GM18502 (cell line): ENCODE results near the gene SLC44A4.
"Not testable (repeated sequence)": the region's sequence is repeated elsewhere in the genome, so short reads cannot be mapped to it uniquely, and the experiment has no call there.

Experiments used
- ATAC-seq: cut with Tn5 transposase; IDR thresholded peaks from one replicate; pipeline ENCODE4 v1.9.1; 2021; ENCODE audit warnings: mild to moderate bottlenecking; ENCODE audit not compliant: unreplicated experiment, poor library complexity

The SLC44A4 gene

DNA sequence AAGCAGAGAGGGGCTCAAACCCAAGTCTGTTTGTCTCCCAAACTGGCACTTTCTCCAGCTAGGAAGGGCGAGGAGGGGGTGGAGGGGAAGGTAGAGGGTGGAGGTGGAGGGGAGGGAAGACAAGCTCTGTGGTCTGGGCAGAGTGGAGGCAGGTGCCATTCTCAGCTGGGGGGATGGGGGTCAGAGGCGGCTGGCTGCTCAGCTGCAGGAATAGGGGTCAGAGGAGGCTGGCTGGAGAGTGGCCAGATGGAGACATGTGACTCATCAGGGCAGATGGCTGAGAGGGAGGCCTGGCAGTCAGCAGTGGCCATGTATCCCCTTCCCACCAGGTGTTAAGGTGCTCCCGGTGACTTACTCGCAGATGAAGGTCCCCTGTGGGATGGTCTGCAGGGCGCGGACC is 3.5 kb upstream of the SLC44A4 start:
- no peak for ATAC-seq

DNA sequence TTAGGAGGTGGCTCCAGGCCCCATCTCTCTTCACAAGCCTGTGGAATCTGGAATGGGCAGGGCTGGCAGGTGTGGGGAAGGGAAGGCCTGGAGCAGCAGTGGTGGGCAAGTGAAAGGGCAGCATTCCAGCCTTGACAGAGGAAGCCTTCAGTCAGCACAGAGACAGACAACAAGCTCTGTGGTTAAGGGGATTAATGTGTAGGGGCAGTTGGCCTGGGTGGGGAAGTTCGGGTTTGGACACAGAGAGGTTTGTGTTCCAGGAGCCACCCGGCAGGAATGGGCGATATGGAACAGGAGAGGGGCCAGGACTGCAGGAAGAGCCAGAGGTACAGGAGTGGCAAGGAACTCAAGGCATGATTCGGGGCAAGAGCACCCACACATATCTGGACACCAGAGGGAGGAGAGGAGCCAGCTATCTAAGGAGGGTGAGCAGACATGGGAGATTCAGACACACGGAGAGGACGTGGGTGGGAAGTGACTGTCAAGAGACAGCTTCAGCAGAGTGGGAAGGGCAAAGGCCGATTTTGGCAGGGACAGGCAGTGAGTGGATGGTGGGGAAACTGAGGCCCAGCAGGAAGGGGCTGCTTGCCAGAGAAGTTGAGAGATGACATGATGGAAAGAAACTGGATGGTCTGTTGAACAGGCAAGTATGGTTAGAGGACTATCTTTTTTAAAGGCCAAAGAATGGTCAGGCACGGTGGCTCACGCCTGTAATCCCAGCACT is 2.5 kb upstream of the SLC44A4 start:
- ATAC-seq, result no peak

DNA sequence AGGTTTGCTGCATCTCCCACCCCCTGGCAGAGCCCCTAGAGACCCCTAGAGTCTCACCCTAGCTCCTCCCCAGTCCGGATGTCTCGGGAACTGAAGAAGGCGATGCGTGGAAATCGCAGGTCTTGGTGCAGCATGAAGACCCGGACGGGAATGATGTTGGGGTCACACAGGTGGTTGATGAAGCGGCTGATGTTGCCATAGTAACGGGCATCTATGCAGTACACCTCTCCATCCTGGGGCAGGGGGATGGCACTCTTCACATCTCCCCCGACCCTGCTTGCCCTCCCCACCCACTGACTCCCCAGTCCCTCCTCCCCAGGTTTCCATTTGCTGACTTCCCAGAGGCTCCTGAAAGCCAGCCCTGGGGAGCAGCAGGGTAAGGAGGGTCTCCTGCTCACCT is 1.8 kb upstream of the SLC44A4 start:
- ATAC-seq, result no peak

DNA sequence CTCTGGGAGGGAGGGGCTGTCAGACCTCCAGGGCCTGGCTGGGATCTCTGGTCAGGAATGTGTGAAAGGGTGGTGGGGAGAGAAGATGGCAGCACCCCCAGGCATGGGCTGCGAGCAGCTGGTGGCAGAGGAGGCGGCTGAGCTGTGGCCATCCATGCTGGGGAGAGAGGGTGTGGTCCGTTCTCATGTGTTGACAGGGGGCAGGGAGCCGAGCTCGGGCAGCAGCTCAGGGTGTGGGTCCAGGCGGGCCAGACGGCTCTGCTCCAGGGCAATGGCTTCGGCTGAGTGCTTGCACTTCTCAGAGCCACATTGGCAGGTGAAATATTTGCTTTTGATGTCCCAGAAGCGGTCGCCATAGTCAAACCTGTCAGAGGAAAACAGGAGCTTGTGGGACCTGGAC is 1.1 kb upstream of the SLC44A4 start:
- no peak for ATAC-seq

DNA sequence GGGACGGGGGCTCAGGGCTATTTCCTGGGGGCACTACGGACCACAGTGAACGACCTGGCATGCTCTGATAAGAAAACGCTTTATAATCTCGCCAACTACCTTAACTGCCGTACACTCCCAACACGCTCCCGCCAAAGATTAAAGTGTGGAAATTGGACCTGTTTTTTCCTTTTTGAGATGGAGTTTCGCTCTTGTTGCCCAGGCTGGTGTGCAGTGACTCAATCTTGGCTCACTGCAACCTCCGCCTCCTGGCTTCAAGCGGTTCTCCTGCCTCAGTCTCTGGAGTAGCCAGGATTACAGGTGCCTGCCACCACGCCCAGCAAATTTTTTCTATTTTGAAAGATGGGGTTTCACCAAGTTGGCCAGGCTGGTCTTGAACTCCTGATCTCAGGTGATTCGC is 346 bp upstream of the SLC44A4 start:
- no peak for ATAC-seq

DNA sequence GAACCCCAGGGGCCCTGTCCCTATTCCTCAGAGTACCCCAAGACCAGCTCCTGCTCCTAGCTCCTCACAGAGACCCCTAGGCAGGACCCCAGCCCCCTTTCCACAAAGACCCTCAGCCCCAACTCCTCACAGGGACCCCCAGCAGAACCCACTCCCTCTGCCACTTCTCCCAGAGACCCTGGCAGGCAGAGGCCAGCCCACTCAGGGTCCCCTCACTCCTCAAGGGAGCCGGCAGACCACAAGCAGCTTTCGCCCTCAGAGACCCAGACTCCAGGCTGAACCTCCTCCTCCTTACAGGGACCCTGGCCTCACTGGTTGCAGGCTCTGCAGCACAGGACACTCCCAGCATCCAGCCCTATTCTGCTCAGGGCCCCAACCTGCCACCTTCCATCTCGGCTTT is 575 bp downstream of the SLC44A4 start:
- no peak for ATAC-seq

DNA sequence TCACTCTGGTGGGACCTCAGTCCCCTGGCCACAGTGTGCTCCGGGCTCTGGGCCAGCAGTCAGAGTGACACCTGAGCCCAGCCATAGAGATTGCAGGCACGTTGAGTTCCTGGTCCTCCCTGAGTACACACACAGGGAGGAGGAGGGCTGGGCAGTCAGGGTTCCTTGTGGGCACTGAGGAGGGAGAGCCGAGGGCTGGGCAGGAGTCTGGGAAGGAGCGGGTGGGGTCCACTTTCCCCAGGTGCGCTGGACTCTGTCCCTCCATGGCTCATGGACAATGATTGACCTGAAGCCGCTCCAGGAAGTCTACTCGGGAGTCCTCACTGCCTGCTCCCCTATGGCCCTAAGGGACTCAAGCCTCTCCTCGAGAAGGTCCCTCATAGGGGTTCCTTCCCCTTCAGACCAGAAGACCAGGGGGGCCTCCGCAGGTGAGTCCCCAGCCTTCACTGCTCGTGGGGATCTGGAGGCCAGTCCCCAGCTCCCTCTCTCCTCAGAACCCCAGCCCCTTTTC is 1.1 kb downstream of the SLC44A4 start:
- no peak for ATAC-seq

DNA sequence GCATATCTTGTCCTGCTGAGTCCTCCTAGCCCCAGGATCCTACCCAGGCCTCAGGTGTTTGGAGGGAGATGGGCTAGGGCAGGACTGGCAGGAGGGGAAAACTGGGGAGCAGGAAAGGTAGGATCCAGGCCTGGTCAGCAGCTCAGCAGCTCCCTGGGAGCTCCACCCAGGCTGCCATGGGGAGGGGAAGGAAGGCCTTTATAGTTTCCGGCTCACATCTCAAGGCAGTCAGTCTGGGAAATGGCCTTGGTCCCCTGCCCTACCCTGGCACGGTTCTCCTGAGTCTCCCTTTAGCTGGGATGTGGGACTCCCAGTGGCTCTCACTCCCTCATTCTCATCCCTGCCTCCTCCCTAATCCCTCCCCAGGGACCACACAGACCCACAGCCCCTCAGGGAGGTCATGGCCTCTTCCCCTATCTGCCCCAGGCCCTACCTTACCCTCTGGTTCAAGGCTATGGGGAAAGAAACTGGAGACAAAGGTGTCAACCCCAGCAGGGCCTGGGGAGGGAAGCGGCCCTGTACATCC is 1.6 kb downstream of the SLC44A4 start:
- no peak for ATAC-seq

DNA sequence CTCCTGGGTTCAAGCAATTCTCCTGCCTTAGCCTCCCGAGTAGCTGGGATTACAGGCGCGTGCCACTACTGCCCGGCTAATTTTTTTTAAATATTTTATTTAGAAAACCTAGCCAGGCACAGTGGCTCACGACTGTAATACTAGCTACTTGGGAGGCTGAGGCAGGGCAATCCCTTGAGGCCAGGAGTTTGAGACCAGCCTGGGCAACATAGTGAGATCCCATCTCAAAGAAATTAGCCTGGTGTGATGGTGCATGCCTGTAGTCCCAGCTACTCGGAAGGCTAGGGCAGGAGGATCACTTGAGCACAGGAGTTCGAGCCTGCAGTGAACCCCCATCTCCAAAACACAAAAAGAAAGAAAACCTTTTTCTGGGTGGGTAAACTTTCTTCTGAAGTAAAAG is 2.4 kb downstream of the SLC44A4 start:
- ATAC-seq, result no peak

DNA sequence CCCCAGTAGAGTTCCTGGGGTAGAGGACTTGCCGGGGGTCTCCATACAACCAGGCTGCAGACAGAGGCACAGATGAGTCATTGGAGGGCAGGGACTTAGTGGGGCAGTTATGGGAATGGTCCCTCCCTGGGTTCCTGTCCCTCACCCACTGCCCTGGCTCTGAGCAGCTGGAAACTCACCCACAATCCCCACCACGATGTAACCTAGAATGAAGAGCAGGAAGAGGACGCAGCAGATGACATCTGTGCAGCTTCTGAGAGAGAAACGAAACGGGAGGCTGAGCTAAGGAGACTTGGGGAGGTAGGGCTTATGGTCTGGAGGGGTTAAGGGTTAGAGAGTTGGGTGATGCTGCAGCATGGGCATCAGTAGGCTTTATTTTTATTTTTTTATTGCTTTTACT is 2.9 kb downstream of the SLC44A4 start:
- ATAC-seq, result no peak

DNA sequence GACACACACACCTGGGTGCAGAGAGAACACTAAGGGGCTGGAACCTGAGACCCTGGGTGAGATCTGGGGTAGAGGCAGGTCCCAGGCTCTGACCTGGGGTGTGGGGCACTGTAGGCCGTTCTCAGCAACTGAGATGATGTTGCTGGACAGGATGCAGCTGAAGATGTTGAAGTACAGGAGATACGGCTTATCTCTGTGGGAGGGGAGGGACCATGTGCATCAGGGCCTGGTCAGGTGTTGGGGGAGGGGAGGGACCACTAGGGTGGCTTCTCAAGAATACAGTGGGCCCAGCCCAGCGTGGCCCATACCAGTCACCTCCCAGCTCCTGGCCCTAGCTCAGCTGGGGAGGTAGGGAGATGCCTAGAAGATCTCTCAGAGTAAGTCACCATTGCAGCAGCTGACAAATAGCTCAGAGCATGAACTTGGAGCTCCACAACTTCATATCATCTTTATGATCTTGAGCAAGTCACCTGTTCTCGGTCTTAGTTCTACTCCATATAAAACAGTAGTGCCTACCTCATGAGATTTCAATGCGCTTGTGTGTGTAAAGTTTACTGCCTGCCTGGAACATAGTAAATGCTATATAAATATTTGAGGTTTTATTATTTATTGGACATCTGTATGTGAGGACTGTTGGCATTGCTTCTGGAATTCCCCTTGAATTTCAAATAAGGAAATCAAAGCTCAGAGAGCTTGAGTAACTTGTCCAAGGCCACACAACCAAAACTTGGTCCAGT is 3.8 kb downstream of the SLC44A4 start:
- no peak for ATAC-seq

DNA sequence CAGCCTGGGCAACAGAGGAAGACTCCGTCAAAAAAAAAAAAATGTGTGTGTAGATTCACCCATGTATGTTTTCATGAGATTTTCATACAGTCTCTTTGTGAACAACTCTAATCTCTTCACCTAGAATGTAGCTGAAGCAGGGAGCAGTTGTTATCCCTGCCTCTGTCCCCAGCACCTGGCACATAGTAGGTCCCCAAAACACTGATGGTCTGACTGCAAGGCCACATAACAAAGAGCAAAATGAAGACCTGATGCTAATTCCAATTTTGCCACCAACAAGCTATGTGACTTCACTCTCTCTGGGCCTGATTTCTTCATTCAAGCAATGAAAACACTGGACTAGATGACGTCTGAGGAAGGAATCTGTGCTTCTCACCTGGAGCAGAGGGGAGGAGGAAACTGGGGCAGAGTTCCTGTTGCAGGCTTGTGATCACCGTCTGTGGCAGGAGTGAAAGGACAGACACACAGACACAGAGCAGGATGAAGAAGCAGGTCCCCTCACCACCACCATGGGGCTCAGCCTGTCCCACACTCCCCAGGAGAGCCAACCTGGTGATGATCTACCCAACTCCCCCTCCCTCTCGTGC is 4.6 kb downstream of the SLC44A4 start:
- no peak for ATAC-seq

DNA sequence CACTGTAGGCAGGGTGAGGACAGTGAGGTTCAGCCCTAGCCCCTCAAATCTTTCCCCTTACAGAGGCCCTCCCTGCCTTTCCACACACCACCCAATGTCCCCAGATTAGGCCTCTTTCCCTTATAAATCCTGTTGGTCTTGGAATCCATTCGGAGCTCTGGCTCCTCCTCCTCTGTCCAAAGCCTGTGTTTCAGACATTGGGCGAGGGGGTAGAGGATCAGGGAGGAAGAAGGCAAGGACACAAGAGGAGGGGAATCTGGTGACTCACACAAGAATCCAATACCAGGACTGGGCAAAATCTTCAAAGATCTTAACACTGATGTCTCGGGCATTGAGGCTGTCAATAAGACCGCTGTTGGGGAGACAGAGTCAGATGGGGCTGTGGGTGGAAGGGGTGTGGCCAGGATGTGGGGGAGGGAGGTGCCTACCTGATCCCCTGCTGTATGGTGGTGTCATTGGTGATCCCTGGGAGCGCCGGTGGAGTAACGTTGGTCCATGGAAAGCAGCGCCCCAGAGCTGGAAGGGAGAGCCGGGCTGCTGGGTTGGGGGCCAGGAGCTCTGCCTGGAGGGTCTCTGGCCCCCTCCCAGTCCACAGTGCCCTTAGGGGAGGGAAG is 7.6 kb downstream of the SLC44A4 start:
- ATAC-seq, result no peak

DNA sequence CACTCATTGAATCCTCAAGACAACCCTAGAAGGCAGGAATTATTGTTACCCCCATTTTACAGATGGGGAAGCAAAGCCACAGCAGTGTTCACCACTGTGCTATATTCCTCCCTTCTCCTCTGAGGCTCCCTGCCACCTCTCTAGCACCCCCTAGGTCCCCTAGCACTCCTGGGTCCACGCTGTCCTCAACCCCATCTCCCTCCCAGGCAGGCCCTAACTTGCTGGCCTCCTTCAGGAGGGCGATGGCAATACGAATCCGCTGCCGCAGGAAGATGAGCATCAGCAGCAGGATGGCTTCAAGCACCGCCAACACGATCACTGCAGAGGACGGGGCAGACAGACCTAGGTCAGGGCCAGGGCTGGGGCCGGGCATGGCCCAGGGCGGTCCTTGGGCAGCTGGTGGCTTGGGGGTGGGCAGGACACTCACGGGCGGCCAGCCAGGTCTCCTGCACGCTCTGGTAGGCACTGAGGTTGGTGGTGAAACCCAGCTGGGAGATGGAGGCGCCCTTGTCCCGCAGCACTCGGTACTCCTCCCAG is 8.3 kb downstream of the SLC44A4 start:
- no peak for ATAC-seq

DNA sequence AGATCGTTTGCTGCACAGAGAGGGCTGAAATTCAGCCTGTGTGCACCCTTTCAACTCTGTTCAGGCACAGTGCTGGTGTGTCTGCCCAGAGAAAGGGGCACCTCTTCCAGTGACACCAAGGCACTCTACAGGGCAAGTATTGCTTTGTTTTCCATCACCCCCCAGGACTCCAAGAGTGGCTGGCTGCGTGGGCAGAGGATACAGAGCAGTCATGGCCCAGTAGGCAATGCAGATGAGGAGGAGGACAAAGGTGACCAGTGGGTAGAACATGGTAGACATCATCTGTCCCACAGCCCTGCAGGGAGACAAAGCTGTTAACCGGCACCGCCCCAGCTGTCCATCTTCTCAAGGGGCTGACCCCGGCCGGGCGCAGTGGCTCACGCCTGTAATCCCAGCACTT is 9.5 kb downstream of the SLC44A4 start:
- no peak for ATAC-seq

DNA sequence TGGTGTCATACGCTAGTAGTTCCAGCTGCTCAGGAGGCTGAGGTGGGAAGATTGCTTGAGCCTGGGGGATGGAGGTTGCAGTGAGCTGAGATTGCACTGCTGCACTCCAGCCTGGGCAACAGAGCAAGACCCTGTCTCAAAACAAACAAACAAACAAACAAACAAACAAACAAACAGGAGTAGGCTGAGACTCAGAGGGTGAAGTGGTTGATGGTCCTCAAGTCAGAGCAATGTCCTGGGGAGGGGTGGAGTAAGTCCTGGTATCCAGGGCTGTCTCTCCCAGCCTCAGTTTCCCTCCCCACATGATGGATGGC is 10.2 kb downstream of the SLC44A4 start:
- ATAC-seq, result not testable (repeated sequence)

DNA sequence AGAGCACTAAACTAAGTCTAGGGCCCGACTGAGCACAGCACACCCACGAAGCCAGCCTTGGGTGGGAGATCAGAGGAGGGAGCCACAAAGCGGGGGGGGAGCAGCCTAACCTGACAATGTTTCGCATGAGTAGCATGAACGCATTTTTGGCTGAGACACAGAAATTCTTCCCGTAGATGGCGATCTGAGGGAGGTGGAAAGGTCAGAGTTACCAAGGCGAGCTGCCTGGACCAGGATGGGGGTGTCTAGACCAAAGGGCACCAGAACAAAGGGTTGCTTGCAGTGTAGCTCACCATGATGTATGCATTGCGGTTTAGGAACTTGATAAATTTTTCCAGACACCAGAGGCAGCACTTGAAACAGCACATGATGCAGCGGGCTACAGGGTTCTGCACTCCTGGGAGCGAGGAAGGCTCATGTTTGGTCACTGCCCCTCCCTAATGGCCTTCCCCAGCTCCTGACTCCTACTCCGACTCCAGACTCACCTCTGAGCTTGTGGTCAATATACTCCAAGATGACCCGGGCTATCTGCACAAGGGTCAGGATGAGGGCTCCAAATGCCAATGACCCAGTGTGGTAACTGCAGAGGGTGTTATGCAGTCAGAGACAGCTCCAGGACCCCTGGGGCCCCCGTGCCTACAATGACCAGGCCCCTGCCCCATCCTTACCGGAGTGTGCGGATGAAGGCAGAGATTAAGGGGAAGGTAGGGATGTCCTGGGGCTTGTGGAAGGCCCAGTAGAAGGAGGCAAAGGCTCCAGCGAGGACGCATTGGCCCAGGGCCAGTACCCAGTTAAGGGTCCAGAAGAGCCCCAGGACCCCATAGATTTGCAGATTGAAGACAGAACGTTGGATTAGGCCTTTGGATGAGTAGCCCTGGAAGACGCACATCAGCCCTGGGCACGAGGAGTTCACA is 13.3 kb downstream of the SLC44A4 start:
- no peak for ATAC-seq

DNA sequence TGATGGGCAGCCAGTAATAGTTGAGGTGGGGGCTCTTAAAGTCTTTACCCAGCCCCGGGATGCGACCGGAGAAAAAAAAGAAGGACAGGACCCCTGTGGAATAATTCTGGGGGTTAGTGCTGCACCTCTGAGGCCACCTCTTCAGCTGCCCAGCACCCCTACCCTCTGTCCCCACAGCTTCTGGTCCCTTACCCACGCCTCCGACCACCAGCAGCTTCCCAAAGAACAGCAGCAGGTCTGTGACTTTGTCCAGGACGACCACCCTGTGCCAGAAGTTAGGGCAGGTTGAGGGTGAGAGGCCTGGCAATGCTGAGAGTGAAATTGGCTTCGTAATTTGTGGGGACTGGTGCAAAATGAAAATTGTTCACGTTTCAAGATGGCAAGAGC is 14.0 kb downstream of the SLC44A4 start:
- no peak for ATAC-seq

DNA sequence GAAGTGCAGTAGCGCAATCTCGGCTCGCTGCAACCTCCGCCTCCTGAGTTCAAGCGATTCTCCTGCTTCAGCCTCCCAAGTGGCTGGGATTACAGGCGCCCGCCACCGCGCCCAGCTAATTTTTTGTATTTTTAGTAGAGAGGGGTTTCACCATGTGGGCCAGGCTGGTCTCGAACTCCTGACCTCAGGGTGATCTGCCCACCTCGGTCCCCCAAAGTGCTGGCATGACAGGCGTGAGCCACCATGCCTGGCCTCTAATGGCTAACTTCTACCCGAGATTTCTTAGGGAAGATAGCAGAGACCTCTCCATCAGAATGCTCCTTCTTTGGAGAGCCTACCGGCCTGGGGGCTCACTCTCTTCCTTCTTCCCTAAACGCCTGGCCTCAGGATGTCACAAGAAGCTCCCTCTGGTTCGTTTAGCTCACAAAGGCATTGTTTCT is 14.7 kb downstream of the SLC44A4 start:
- ATAC-seq, result not testable (repeated sequence)
